B cell (primary cell): Measurements from ENCODE around the gene STK33.

Source experiments
- EZH2 ChIP-seq: IDR thresholded peaks from 2 replicates; pipeline ENCODE4 v1.6.1; 2012; ENCODE audit warnings: borderline replicate concordance, low read depth, mild to moderate bottlenecking, moderate library complexity, low read length; ENCODE audit not compliant: insufficient read depth, poor library complexity, severe bottlenecking
- TF ChIP-seq, protein P1 (sequence below): fragments of 200-600 bp; IDR thresholded peaks from one replicate; pipeline ENCODE4 v1.8.0; 2022; ENCODE audit warnings: antibody characterized with exemption, mild to moderate bottlenecking

DNA sequence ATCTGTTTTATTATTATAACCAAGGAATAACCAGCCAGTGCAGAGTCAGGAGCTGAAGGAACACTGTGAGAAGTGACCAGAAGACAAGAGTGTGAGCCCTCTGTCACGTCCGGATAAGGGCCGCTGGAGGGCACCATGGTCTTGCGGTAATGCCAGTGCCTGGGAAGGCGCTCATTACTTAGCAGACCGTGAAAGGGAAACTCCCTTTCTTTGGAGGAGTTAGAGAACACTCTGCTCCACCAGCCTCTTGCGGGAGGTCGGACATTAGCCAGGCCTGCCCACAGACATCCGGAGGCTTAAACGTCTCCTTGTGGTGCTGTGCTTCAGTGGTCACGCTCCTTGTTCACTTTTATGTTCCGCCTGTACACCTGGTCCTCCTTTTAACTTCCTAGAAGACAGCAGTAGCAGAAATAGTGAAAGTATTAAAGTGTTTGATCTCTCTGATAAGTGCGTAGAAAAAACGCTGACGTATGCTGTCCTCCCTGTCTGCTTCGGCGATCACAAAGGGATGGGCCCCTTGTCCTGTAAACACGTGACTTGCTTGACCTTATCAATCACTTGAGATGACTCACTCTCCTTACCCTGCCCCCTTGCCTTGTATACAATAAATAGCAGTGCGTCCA, 209.7 kb downstream of the STK33 start:
- TF ChIP-seq, protein P1, sequence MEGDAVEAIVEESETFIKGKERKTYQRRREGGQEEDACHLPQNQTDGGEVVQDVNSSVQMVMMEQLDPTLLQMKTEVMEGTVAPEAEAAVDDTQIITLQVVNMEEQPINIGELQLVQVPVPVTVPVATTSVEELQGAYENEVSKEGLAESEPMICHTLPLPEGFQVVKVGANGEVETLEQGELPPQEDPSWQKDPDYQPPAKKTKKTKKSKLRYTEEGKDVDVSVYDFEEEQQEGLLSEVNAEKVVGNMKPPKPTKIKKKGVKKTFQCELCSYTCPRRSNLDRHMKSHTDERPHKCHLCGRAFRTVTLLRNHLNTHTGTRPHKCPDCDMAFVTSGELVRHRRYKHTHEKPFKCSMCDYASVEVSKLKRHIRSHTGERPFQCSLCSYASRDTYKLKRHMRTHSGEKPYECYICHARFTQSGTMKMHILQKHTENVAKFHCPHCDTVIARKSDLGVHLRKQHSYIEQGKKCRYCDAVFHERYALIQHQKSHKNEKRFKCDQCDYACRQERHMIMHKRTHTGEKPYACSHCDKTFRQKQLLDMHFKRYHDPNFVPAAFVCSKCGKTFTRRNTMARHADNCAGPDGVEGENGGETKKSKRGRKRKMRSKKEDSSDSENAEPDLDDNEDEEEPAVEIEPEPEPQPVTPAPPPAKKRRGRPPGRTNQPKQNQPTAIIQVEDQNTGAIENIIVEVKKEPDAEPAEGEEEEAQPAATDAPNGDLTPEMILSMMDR, result no peak
- no peak for TF ChIP-seq EZH2
